ENCODE data around the gene ITGA7. TPM values are rescaled to one million over a fixed set of nuclear protein-coding genes. Genes with fewer than 3 reads are reported as not detected.

The ITGA7 gene
- total and polyA plus RNA-seq, 2 of the 4 experiments (the other 2 are of a cell fraction): 3.9 to 15.7 TPM

GRCh38 chr12:55700255-55701018 lies 7.3 kb downstream of the ITGA7 start:
- no peak overlapping the region for H4K91ac ChIP-seq (ENCODE audit: insufficient read depth, low read depth, low read length)
- no peak overlapping the region for H3K18ac ChIP-seq (ENCODE audit: low read depth, low read length)
- intact Hi-C loops (cut with micrococcal nuclease) (no loop called here), in situ Hi-C loops (cut with MboI; ENCODE audit: low sequenced_read_pairs) (no loop called here), dilution Hi-C loops (cut with HindIII; ENCODE audit: low sequenced_read_pairs, unreplicated experiment) (no loop called here)
- no peak overlapping the region for H3K14ac ChIP-seq (replicated peaks; ENCODE audit: low read depth, low read length)
- ATAC-seq (ENCODE audit: low read depth) (no peak), DNase-seq (peak; percentile 39)
- no peak overlapping the region for H2AK5ac ChIP-seq (ENCODE audit: low read depth, low read length)
- no peaks in the 10 kb centered on the region for H3K9me3 ChIP-seq (ENCODE audit: control insufficient read depth, insufficient read depth, low read length)
- no peak overlapping the region for H2BK20ac ChIP-seq (ENCODE audit: low read depth, low read length)
- H2AFZ ChIP-seq (replicated peaks; ENCODE audit: low read length, poor library complexity): no peak overlapping the region
- H3K4me3 ChIP-seq (ENCODE audit: insufficient read depth, low read depth, low read length): no peak overlapping the region
- no peak overlapping the region for H2BK5ac ChIP-seq (ENCODE audit: low read depth, low read length, poor library complexity, severe bottlenecking)
- ChIA-PET POLR2A (ENCODE audit: unreplicated experiment) (interaction anchor here (0.6 kb wide), 1 partner anchor 1436 kb away, joined by 4 read pairs; no protein-coding TSS in a partner anchor), CTCF (no interaction called here)
- TF ChIP-seq NFE2L2 (IDR thresholded peaks at IDR 0.05; ENCODE audit: low read depth, low read length) (no peak), USF2 (IDR thresholded peaks at IDR 0.05; ENCODE audit: low read depth, low read length) (no peak), BHLHE40 (IDR thresholded peaks at IDR 0.05; ENCODE audit: low read depth, low read length) (no peak), MAZ (IDR thresholded peaks at IDR 0.05; ENCODE audit: borderline replicate concordance, low read depth, low read length) (no peak), RAD21 (IDR thresholded peaks at IDR 0.05; ENCODE audit: low read length) (no peak), FOS (IDR thresholded peaks at IDR 0.05; ENCODE audit: low read depth, low read length) (no peak), POLR2A (IDR thresholded peaks at IDR 0.05; ENCODE audit: low read depth, low read length) (no peak), RCOR1 (IDR thresholded peaks at IDR 0.05; ENCODE audit: insufficient replicate concordance, low read length) (no peak), MAFK (IDR thresholded peaks at IDR 0.05; ENCODE audit: low read depth, low read length) (no peak), CHD1 (IDR thresholded peaks at IDR 0.05; ENCODE audit: low read depth, low read length) (no peak), CEBPB (IDR thresholded peaks at IDR 0.05; ENCODE audit: low read depth, low read length) (no peak), SMC3 (IDR thresholded peaks at IDR 0.05; ENCODE audit: low read depth, low read length) (no peak), ELK1 (IDR thresholded peaks at IDR 0.05; ENCODE audit: borderline replicate concordance, low read depth, low read length) (no peak), RFX5 (IDR thresholded peaks at IDR 0.05; ENCODE audit: low read depth, low read length) (no peak), MXI1 (IDR thresholded peaks at IDR 0.05; ENCODE audit: borderline replicate concordance, low read depth, low read length) (no peak), CTCF (conservative IDR thresholded peaks at IDR 0.05; ENCODE audit: low read depth, low read length) (no peak)
- H3K4me2 ChIP-seq (ENCODE audit: low read depth, low read length): no peak overlapping the region
- H3K79me1 ChIP-seq (ENCODE audit: low read depth in 1 of 2, low read length in 2 of 2): no peaks in the 10 kb centered on the region
- no peak overlapping the region for H3K9ac ChIP-seq (ENCODE audit: low read depth, low read length)
- no peak overlapping the region for H3K27ac ChIP-seq (ENCODE audit: insufficient read depth, low read length)
- WGBS, 2 experiments (ENCODE audit: extremely low coverage in 2 of 2, insufficient read length in 1 of 2): 32% methylated on average over 3 of the region's 21 CpGs; no CpG with 5 or more reads in 1 of the 2 experiments
- H2BK15ac ChIP-seq (ENCODE audit: low read depth, low read length): no peak overlapping the region
- H2AK9ac ChIP-seq (replicated peaks; ENCODE audit: low read depth, low read length, poor library complexity): no peak overlapping the region
- H3K27me3 ChIP-seq (ENCODE audit: control insufficient read depth, insufficient read depth, low read length): peaks cover 22% of the 10 kb centered on the region
- no TSS peak for BruUV-seq (replicated peaks)
- no peaks in the 10 kb centered on the region for H3K36me3 ChIP-seq (ENCODE audit: control insufficient read depth, insufficient read depth, low read length)
- no peak overlapping the region for H3K4ac ChIP-seq (ENCODE audit: low read depth, low read length)
- no peak overlapping the region for H4K5ac ChIP-seq (ENCODE audit: low read depth, low read length)
- no peak overlapping the region for H3K23ac ChIP-seq (ENCODE audit: low read depth, low read length)
- peaks cover 2% of the 10 kb centered on the region; the same call in 1 of the 2 replicates for H3K4me1 ChIP-seq (ENCODE audit: control insufficient read depth, insufficient read depth, low read length)
- H2BK120ac ChIP-seq (ENCODE audit: low read depth, low read length): no peak overlapping the region
- H4K20me1 ChIP-seq (ENCODE audit: insufficient read depth, low read length): no peaks in the 10 kb centered on the region
- no peaks in the 10 kb centered on the region for H3K9me1 ChIP-seq (ENCODE audit: insufficient read depth, low read length)
- H3K56ac ChIP-seq (ENCODE audit: extremely low read depth, insufficient read depth, low read length): no peak overlapping the region
- H4K8ac ChIP-seq (ENCODE audit: low read depth in 2 of 2, low read length in 2 of 2): no peak overlapping the region

Measured in IMR-90 (cell line).